DMS 273 (cell line): ENCODE measurements around the gene ACADS.
"Not testable (repeated sequence)": the region's sequence is repeated elsewhere in the genome, so short reads cannot be mapped to it uniquely, and the experiment has no call there.

Source experiments
- DNase-seq: peaks from one replicate; lab custom pipeline; 2025; ENCODE audit not compliant: unreplicated experiment; lab: John Stamatoyannopoulos, UW

ACADS gene

DNA sequence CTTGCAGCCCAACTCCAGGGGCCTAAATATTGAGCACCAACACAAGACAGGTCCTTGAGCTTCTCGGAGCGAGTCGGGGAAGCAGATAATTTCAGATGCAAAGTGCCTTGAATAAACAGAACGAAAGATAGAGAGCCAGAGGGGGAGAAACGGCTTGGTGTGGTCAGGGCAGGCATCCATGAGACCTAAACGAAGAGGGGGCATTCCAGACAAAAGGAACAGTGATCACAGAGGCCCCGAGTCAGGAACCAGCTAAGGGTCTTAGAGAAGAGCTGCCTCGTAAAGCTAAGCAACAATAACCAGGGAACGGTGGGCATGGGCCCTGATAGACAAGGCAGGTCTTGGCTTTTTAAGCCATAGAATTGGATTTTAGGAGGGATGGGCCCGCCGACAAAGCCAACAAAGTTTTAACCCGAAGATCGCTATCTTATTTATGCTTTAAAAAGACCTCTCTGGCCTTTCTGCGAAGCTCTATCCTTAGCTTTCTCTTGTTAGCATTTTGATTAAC, 421 bp upstream of the ACADS start:
- no peak for DNase-seq

DNA sequence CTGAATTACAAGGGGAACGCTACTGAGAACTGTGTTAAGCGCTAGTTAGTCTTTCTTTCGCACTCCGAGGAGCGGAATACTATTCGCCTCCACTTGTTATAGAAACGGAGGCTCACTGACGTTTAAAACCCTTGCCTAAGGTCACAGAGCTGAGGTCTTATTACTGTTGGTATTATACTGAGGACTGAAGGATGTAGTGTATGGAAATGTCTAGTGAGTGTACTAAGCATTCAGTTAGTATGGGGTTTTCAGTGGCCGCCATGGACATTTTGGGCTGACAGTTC, 826 bp downstream of the ACADS start:
- DNase-seq: no peak

DNA sequence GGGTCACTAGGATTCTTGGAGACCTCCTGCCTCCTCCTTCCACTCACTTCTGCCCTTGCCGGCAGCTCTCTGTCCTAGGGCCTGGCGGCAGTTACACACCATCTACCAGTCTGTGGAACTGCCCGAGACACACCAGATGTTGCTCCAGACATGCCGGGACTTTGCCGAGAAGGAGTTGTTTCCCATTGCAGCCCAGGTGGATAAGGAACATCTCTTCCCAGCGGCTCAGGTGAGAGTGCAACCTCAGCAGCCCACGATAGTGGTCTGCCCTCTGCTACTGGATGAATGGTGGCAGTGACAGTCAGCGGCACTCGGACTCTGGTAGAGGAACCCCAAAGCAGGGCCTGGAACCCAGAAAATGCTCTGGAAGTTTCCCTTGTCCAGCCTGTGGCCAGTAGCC, 1.3 kb downstream of the ACADS start:
- no peak for DNase-seq

DNA sequence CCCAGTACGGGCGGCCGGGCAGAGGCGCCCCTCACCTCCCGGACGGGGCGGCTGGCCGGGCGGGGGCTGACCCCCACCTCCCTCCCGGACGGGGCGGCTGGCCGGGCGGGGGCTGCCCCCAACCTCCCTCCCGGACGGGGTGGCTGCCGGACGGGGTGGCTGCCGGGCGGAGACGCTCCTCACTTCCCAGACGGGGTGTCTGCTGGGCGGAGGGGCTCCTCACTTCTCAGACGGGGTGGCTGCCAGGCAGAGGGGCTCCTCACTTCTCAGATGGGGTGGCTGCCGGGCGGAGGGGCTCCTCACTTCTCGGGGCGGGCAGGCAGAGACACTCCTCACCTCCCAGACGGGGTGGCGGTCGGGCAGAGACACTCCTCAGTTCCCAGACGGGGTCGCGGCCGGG, 6.6 kb downstream of the ACADS start:
- not testable (repeated sequence) for DNase-seq

DNA sequence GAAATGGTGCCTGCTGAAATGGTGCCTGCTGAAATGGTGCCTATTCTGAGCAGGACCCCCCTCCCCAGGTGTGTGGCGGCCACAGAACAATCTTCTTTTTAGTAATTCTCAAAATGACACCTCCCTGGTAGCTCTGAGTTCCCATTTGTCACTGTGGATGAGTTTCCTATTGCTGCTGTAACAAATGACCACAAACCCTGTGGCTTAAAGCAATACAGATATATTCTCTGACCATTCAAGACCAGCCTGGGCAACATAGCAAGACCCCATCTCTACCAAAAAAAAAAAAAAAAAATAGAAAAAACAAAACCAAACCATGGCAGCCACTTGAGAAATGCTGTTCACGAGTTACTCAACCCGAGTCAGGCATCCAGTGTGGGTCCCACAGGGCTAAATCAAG, 7.9 kb downstream of the ACADS start:
- DNase-seq: no peak

DNA sequence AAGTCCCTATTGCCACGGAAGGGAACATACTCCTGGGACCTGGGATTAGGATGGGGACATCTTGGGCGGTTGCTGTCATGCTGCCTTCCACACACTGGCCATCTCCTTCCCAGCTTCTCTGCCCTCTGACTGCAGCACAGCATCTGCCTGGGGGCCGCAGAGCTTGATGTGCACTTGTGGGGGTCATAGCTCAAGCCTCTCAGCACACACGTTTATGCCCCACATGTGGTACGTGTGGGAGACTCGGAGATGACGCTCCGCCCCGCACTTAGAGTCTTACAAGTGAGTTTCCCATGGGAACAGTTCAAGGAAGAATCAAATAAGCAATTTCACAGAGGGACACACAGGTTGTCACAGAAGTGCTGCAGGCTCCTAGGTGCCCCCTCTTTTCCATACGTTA, 8.6 kb downstream of the ACADS start:
- no peak for DNase-seq

DNA sequence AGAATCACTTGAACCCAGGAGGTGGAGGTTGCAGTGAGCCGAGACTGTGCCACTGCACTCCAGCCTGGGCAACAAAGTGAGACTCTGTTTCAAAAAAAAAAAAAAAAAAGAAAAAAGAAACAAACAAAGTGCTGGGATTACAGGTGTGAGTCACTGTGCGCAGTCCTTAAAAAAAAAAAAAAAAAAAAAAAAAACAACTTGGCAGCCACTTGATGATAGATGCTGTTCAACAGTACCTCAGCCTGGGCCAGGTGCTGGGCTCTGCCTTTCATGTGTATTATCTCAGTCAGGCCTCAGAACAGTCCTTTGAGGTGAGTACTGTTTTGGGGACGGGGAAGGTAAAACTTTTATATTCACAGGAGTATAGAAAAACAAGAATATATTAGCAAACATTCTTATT, 9.6 kb downstream of the ACADS start:
- no peak for DNase-seq

DNA sequence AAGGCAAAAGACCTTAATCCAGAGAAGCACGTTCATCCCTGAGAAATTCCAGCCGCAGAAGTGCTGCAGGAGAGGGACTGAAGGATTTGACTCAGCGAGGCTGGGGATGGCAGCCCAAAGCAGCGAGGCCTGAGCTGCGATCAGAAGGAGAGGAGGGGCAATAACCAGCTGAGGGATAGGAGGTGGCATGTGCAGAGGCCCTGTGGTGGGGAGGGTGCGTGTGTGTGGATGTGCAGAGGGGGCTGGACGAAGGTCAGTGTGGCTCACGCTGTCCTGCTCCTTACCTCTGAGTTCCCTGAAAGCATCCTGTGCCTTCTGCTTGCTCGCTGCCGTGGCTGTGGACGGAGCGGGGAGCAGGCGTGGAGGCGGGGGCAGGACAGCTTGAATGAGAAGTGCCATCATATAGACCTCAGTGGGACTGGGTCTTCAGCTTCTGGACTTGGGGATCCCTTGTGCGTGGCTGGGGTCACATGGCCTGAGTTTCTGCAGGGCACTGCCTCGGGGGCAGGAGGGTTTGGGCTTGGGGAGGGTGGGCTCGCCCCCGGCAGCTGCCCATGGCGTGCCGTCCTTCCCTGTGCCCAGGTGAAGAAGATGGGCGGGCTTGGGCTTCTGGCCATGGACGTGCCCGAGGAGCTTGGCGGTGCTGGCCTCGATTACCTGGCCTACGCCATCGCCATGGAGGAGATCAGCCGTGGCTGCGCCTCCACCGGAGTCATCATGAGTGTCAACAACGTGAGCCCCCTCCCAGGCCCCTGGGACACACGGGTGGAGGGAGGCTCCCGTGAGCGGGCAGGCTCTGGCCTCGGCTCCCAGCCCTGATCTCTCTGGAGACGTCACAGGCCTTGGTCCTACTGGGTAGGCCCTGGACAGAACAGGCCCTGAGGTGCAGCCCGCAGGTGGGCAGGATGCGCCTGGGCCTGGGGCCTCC, 11.0 kb downstream of the ACADS start:
- DNase-seq: no peak

DNA sequence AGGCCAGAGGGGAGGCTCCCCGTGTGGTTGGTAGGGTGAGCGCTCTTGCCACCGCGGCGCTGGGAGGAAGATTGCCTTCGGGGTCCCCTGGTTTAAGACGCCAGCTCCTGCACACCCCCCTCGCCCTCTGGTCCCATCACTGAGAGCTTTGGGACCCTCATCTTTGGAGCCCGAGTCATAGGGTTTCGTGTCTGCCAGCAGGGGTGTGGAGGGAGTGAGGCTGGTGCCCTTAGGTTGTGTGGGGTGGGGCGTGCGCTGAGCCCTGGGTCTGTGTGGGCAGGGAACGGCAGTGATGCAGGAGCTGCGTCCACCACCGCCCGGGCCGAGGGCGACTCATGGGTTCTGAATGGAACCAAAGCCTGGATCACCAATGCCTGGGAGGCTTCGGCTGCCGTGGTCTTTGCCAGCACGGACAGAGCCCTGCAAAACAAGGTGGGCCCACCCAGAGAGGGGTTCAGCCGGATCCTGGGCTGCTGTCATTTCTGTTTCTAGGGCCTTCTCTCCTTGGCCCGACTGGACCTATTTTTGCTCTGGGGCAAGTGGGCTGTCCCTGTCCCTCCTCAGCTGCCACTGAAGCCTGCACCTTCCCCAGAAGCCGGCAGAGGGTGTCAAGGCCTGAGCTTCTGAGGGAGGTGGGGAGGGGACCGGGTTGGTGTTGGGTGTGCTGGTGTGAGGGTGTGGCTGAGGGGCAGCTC, 12.1 kb downstream of the ACADS start:
- DNase-seq: peak; percentile 69

DNA sequence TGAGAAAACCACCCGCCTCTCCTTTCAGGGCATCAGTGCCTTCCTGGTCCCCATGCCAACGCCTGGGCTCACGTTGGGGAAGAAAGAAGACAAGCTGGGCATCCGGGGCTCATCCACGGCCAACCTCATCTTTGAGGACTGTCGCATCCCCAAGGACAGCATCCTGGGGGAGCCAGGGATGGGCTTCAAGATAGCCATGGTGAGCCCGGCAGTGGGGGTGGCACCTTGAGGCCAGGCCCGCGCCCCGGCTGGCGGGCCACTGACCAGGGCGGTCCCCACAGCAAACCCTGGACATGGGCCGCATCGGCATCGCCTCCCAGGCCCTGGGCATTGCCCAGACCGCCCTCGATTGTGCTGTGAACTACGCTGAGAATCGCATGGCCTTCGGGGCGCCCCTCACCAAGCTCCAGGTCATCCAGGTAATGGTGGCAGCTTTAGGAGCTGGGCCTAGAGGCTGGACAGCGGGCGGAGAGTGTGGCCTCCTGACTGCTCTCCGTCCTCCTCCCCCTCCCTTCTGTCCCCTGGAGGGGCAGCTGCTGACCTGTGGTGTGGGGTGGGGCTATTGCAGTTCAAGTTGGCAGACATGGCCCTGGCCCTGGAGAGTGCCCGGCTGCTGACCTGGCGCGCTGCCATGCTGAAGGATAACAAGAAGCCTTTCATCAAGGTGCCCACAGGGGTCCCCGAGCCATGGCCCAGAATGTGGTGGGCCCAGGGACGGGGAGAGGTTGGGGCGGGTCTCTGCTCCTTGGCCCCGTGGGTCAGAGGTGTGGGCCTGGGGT, 12.8 kb downstream of the ACADS start:
- no peak for DNase-seq

DNA sequence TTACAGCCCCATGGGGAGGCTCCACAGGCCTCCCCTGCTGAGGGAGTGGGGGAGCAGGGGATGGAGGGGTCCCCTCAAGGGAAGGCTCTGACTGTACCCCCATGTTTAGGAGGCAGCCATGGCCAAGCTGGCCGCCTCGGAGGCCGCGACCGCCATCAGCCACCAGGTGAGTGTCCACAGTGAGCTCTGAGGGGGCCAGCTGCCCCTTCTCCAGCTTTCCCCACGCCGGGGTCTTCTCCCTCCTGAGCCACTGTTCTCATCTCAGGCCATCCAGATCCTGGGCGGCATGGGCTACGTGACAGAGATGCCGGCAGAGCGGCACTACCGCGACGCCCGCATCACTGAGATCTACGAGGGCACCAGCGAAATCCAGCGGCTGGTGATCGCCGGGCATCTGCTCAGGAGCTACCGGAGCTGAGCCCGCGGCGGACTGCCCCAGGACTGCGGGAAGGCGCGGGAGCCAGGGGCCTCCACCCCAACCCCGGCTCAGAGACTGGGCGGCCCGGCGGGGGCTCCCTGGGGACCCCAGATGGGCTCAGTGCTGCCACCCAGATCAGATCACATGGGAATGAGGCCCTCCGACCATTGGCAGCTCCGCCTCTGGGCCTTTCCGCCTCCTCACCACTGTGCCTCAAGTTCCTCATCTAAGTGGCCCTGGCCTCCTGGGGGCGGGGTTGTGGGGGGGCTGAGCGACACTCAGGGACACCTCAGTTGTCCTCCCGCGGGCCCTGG, 13.6 kb downstream of the ACADS start:
- no peak for DNase-seq

DNA sequence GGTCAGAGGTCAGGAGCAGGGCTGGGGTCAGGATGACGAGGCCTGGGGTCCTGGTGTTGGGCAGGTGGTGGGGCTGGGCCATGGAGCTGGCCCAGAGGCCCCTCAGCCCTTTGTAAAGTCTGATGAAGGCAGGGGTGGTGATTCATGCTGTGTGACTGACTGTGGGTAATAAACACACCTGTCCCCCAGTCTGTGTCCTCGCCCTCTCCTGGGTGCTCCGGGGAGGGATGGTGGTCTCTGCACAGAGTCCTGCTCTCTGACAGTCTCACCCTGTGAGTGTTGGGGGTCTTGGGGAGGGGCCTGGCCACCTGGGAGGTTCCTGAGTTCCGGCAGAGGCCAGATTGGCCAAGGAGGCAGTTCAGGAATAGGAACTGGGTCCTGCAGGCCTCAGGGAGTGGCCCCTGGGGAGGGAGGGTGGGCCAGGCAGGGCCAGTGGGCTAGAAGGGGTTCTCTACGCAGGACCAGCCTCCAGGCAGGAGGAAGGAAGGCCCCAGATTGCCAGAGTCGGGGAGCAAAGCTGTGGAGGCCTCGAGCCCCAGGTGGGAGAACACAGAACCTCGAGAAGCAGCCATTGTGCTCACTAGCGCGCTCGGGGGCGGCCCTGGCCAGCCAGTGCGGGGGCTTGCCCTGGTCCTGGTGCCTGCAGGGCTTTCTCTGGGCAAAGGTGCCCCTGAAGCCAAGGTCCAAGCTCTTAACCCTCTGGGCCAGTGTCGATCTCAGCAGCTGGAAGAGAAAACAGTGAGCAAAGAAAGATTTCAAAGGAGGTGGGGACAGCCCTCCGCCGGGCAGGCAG, 14.4 kb downstream of the ACADS start:
- DNase-seq: no peak

DNA sequence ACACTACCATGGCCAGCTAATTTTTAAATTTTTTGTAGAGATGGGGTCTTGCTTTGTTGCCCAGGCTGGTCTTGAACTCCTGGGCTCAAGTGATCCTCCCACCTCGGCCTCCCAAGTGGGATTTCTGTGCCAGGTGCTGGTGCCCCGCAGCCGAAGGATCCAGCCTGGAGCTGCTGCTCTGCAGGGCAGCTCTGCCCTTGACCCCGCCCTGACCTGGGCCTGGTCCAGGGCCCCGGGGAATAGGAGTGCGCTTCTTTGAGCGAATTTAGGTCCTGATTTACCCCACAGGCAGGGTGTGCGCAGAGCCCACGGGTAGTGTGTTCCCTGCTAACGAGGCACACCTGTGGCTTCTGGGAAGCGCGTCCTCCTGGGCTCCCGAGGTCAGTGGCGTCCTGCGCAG, 15.2 kb downstream of the ACADS start:
- no peak for DNase-seq

DNA sequence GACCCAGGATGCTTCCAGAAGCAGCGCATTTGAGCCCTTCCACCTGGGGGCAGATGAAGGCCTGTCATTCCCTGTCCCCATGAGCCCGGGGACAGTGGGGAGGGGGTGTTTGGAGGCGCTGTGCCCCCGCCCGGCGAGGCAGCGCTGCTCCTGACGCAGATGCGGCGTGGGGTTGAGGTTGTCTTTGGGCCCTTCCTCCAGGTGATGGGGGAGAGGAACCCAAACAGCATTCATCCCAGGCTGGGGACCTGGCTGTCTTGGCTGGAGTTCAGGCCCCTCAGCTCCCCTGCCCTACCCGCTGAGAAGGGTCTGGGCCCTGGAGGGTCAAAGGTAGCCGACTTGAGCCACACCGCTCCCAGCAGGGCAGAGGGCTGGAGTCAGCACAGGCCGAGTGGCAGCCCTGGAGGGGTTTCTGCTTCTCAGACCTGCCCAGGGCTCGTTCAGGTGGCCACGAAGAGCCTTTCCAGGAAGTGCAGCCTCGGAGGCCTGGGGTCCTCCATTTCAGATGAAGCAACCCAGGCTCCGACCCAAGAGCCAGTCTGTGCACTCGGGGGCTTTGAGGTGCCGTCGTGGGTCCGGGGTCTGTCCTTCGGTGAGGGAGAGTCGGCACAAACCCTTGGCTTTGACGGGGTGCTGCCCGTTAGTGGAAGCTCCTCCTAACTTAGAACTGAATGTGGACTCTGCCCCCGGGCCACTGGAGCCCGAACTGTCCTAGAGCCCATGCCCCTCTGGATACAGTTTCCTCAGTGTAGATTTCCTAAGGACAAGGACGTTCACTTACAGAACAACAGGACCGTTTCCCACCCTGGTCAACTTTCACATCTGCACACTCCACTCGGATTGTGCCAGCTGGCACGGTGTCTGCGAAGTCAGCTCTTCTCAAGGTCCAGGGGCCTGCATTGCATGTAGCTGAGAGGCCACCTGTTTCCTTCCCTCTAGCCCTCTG, 16.1 kb downstream of the ACADS start:
- DNase-seq: peak; percentile 46

DNA sequence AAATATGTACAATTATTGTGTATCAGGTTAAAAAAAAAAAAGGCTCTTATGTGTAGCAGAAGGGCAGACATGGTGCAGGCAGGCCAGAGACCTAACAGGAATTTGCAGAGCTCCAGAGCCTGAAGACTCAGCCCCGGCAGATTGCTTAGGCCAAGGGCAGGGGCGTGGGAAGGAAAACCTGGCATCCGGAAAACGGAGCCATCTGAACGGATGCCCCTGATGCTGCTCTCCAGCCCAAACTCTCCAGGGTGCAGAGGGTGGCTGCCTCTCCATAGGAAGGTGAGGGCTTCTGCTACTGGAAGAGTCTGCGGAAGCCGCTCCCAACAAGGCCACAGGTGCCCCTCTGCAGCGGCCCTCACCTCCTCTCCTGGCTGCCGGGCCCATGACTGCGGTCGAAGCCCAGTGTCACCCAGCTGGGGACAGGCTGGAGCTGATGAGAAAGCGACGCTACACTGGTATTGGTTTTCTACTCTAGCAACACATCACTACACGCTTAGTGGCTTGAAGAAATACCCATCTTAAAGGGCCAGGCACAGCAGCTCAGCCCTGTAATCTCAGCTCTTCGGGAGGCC, 19.4 kb downstream of the ACADS start:
- DNase-seq: no peak

DNA sequence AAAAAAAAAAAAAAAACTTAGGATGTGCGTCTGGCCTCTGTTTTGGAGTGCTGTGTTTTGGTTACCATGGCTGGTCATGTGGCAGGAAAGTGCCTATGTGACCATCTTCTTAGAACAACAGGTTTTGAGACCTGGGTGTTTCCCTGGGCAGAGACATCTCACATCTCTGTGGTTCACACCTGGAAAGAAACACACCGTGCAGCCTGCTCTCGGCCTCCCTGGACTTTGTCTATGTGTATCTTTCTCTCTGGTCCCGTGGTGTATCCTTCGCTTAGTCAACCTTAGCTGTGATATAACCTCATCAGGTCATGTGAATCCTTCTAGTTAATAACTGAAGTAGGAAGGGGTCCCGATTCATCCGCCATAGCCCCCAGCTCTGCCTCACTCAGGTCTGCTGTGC, 22.6 kb downstream of the ACADS start:
- no peak for DNase-seq

DNA sequence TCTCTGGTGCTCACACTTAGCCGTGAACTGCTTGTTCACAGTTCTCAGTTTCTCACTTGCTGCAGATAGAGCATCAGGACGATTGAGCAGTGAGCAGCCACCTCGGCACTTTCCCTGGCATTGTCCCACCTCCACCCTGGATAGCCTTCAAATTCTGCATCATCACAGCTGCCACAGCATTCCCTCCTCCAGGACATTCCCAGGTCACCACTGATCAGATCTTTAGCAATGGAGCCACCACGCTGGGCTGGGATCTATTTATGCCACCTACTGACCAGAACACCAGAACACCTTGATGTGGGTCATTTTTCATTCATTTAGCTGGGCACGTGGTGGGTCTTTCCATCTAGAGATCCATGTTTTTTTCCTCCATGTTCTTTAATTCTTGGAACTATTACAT, 23.6 kb downstream of the ACADS start:
- no peak for DNase-seq

DNA sequence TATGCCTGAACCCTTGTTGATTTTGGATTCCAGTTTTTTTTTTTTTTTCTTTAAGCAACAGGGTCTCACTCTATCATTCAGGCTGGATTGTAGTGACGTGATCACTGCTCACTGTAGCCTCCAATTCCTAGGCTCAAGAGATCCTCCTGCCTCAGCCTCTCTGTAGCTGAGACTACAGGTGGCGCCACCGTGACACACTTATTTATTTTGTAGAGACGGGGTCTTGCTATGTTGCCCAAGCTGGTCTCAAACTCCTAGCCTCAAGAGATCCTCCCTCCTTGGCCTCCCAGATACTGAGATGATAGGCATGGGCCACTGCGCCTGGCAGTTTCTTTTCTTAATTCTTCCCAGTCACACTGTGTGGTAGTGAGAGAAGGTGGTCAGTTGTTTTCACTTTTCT, 25.2 kb downstream of the ACADS start:
- DNase-seq: no peak

DNA sequence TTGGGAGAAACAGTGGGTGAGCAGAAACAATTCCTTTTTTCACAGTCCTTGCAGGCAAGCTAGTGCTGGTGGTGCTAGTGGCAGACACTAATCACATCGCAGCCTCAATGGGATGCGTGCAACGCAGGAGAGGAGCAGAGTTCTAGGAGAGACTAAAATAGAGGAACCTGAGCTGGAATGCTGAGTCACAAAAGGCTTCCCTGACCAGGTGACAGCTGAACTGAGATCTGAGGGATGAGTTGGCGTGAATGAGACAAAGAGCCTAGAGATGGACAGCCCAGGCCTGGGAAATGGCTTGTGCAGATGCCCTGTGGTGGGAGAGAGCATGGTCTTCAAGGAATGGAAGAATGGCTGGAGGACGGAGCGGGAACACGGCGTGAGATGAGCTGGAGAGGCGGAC, 25.8 kb downstream of the ACADS start:
- DNase-seq: no peak
